ENCODE data around the gene DOK1. TPM values are rescaled to one million over a fixed set of nuclear protein-coding genes. Genes with fewer than 3 reads are reported as not detected.

The DOK1 gene
- polyA plus RNA-seq, 4 donors, result 8.3 to 11.1 (median 10.2) TPM

GRCh38 chr2:74564222-74564621 is 9.7 kb downstream of the DOK1 start:
- no peak for DNase-seq (ENCODE audit: low read depth in 4 of 4, low spot score in 2 of 4)

GRCh38 chr2:74566076-74566753 is 11.7 kb downstream of the DOK1 start:
- DNase-seq (ENCODE audit: low read depth in 4 of 4, low spot score in 2 of 4), result no peak

- DNase-seq (ENCODE audit: low read depth in 4 of 4, low spot score in 2 of 4), result no peak
Observed at GRCh38 chr2:74566754-74567085, 12.2 kb downstream of the DOK1 start.

- no peak for DNase-seq (ENCODE audit: low read depth in 4 of 4, low spot score in 2 of 4)
Observed at GRCh38 chr2:74567881-74568280, 13.4 kb downstream of the DOK1 start.

- no peak for DNase-seq (ENCODE audit: low read depth in 4 of 4, low spot score in 2 of 4)
Observed at GRCh38 chr2:74569686-74570085, 15.2 kb downstream of the DOK1 start.

- DNase-seq (ENCODE audit: low read depth in 4 of 4, low spot score in 2 of 4), result no peak
Observed at GRCh38 chr2:74571058-74571457, 16.5 kb downstream of the DOK1 start.

GRCh38 chr2:74572178-74572925 is 17.8 kb downstream of the DOK1 start:
- DNase-seq (ENCODE audit: low read depth in 4 of 4, low spot score in 2 of 4), result no peak

- no peak for DNase-seq (ENCODE audit: low read depth in 4 of 4, low spot score in 2 of 4)
Observed at GRCh38 chr2:74573747-74574562, 19.4 kb downstream of the DOK1 start.

- DNase-seq (ENCODE audit: low read depth in 4 of 4, low spot score in 2 of 4), result no peak
Observed at GRCh38 chr2:74575320-74575719, 20.8 kb downstream of the DOK1 start.

- DNase-seq (ENCODE audit: low read depth in 4 of 4, low spot score in 2 of 4), result no peak
Observed at GRCh38 chr2:74576211-74576862, 21.8 kb downstream of the DOK1 start.

- no peak for DNase-seq (ENCODE audit: low read depth in 4 of 4, low spot score in 2 of 4)
Observed at GRCh38 chr2:74576863-74577229, 22.3 kb downstream of the DOK1 start.

GRCh38 chr2:74577448-74577847 is 22.9 kb downstream of the DOK1 start:
- no peak for DNase-seq (ENCODE audit: low read depth in 4 of 4, low spot score in 2 of 4)

GRCh38 chr2:74578408-74578807 is 23.9 kb downstream of the DOK1 start:
- no peak for DNase-seq (ENCODE audit: low read depth in 4 of 4, low spot score in 2 of 4)

- no peak for DNase-seq (ENCODE audit: low read depth in 4 of 4, low spot score in 2 of 4)
Observed at GRCh38 chr2:74581463-74581862, 26.9 kb downstream of the DOK1 start.

- no peak for DNase-seq (ENCODE audit: low read depth in 4 of 4, low spot score in 2 of 4)
Observed at GRCh38 chr2:74582184-74582583, 27.7 kb downstream of the DOK1 start.

- DNase-seq (ENCODE audit: low read depth in 4 of 4, low spot score in 2 of 4), result no peak
Observed at GRCh38 chr2:74583504-74583903, 29.0 kb downstream of the DOK1 start.

GRCh38 chr2:74584088-74584645 is 29.6 kb downstream of the DOK1 start:
- DNase-seq (ENCODE audit: low read depth in 4 of 4, low spot score in 2 of 4), result no peak

- no peak for DNase-seq (ENCODE audit: low read depth in 4 of 4, low spot score in 2 of 4)
Observed at GRCh38 chr2:74585406-74586185, 31.1 kb downstream of the DOK1 start.

GRCh38 chr2:74587664-74588277 is 33.3 kb downstream of the DOK1 start:
- peak; percentile 13 to 46 (median 34) for DNase-seq (ENCODE audit: low read depth in 4 of 4, low spot score in 2 of 4)

GRCh38 chr2:74588664-74589063 is 34.1 kb downstream of the DOK1 start:
- DNase-seq (ENCODE audit: low read depth in 4 of 4, low spot score in 2 of 4), result no peak

Measured in left renal cortex interstitium (tissue), 4 donors.